Mesodermal cell (in vitro differentiated cells): ENCODE results near the gene UFSP1.

Experiments used
- H3K27ac ChIP-seq: 2 replicates; pipeline ENCODE4 v1.7.0; 2013; ENCODE audit warnings: mild to moderate bottlenecking, low read depth, low read length, moderate library complexity; ENCODE audit not compliant: severe bottlenecking
- H3K36me3 ChIP-seq: 2 replicates; pipeline ENCODE4 v1.7.1; 2013; ENCODE audit warnings: mild to moderate bottlenecking, low read length, moderate library complexity; ENCODE audit not compliant: control insufficient read depth, insufficient read depth
- H3K4me1 ChIP-seq: one replicate; pipeline ENCODE4 v1.7.1; 2013; ENCODE audit warnings: mild to moderate bottlenecking, low read length; ENCODE audit not compliant: insufficient read depth, control insufficient read depth, poor library complexity, severe bottlenecking
- H3K4me3 ChIP-seq: 2 replicates; pipeline ENCODE4 v1.7.0; 2013; ENCODE audit warnings: low read length, control low read depth, mild to moderate bottlenecking; ENCODE audit not compliant: insufficient read depth, poor library complexity, severe bottlenecking; ENCODE audit errors: extremely low read depth
- H3K9me3 ChIP-seq: 2 replicates; pipeline ENCODE4 v1.7.1; 2013; ENCODE audit warnings: mild to moderate bottlenecking, low read length, moderate library complexity; ENCODE audit not compliant: control insufficient read depth
- WGBS, 2 experiments: methylation state at CpG; one replicate each; pipeline ENCODE4 v1.1.5; 2013; ENCODE audit warnings: missing lambda C conversion rate in 2 of 2; ENCODE audit not compliant: insufficient coverage in 2 of 2; 5-methylcytosine and 5-hydroxymethylcytosine counted together

UFSP1 gene

DNA sequence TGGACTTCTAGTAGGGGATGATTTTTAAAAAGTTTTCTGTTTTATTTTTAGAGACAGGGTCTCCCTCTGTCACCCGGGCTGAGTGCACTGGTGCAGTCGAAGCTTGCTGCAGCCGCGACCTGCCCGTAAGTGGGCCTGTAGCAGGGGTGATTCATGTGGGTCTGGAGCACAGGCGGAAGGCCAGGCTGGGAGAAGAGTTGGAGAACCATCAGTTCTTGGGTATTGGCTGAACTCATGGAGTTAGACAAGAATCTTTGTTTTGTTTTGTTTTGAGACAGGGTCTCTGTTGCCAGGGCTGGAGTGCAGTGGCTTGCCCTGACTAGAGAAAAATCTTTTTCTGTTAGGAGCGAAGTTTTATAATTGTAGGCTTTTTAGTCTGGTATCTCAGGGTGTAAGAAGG, 8.9 kb downstream of the UFSP1 start:
- 96 to 100% methylated on average over 6 to 7 of the region's 7 CpGs for WGBS, 2 experiments
- Histone ChIP-seq H3K9me3 (no peaks in the 10 kb centered on the region), H3K4me1 (peaks cover 39% of the 10 kb centered on the region), H3K27ac (no peak overlapping the region), H3K36me3 (peaks cover 99% of the 10 kb centered on the region), H3K4me3 (no peak overlapping the region)

DNA sequence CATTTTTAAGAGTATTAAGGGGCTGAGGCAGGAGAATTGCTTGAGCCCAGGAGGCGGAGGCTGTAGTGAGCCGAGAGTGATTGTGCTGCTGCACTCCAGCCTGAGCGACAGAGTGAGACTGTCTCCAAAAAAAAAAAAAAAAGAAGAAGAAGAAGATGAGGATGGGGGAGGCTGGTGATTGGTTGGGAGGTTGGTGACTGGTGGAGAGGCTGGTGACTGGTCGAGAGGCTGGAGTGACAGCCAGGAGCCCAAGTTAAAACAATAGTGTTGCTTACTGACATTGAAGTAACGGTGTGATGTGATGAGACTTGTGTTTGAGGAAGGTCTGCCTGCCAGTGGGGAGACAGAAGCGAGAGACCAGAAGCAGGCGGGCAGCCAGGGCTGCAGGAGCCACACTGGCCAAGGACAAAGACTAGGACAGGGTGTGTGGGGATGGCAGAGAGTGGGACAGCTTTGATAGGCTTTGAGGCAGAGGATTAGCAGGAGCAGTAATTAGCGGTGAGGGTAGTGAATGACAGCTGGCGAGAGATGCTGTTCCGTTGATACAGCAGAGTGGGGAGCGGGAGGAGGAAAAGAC, 9.7 kb downstream of the UFSP1 start:
- peaks cover 90% of the 10 kb centered on the region for H3K36me3 ChIP-seq
- peaks cover 39% of the 10 kb centered on the region for H3K4me1 ChIP-seq

GRCh38 chr7:100878685-100879084, 10.8 kb downstream of the UFSP1 start:
- no peaks in the 10 kb centered on the region for H3K9me3 ChIP-seq
- peaks cover 88% of the 10 kb centered on the region for H3K36me3 ChIP-seq
- H3K4me1 ChIP-seq, result peaks cover 34% of the 10 kb centered on the region
- H3K4me3 ChIP-seq, result no peak overlapping the region
- H3K27ac ChIP-seq, result no peak overlapping the region
- 85 to 96% methylated on average over 5 to 6 of the region's 6 CpGs for WGBS, 2 experiments

More for the DNA sequence above, 9.7 kb downstream of the UFSP1 start:
- WGBS, 2 experiments, result 91% methylated on average over 11 of the region's 11 CpGs
- H3K9me3 ChIP-seq, result no peaks in the 10 kb centered on the region
- no peak overlapping the region for H3K27ac ChIP-seq
- H3K4me3 ChIP-seq, result no peak overlapping the region

DNA sequence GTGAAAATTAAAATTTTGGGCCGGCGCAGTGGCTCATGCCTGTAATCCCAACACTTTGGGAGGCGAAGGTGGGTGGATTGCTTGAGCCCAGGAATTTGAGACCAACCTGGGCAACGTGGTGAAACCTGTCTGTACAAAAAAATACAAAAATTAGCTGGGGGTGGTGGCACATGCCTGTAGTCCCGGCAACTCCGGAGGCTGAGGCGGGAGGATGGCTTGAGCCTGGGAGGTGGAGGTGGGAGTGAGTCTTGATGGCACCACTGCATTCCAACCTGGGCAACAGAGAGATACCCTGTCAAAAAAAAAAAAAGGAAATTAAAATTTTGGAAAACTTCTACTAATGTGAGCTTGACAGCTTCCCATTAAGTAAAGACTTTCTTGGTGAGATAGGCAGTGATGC, 11.5 kb downstream of the UFSP1 start:
- H3K36me3 ChIP-seq, result peaks cover 88% of the 10 kb centered on the region
- H3K9me3 ChIP-seq, result no peaks in the 10 kb centered on the region
- WGBS, 2 experiments, result 88% methylated on average over 7 of the region's 7 CpGs
- H3K4me1 ChIP-seq, result peaks cover 31% of the 10 kb centered on the region
- H3K27ac ChIP-seq, result no peak overlapping the region
- no peak overlapping the region for H3K4me3 ChIP-seq

GRCh38 chr7:100875356-100875751, 14.2 kb downstream of the UFSP1 start:
- peak overlapping the region; percentile 93 for H3K27ac ChIP-seq
- peak overlapping the region; percentile 100 for H3K4me3 ChIP-seq
- peaks cover 86% of the 10 kb centered on the region for H3K36me3 ChIP-seq
- no peaks in the 10 kb centered on the region for H3K9me3 ChIP-seq
- H3K4me1 ChIP-seq, result peaks cover 22% of the 10 kb centered on the region
- 0% methylated on average over 24 of the region's 39 CpGs for WGBS, 2 experiments

DNA sequence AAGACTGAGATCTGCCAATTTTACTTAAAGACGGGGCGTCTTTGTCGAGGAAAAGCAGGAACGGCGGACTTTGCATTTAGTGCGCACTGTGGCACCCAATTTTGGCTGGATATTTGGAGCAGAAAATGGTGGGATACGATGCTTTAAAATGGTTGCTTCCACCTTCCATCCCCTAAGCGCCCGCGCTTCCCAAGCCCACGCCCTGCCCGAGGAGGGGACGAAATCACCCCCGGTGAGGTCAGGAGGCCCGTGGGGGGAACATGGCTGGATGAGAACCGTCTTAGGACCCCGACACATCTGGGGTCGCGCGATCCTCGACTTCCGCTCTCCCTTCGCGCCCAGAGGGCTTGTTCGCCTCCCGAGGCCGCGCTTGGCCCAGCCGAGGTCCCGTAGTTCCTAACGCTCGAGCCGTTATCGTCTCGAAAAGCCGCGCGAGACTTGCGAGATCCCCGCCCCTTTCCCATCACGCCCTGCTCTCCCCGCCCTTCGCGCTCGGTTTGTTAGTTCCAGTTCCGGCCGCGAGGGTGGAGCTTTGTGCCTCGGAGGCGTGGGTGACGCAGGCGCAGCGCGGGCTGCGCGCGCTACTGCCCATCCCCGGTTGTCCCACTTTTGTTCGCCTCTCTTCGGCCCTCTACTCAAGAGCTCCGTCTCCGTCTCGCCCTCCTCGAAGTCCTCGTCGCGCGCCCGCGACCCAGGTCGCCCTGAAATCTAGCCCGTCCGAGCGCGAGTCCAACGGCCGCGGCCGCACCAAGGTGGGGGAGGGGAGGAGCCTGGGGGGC, 14.7 kb downstream of the UFSP1 start, which contains the start of gene SRRT:
TSS of gene SRRT (plus strand) at position 527 of the 779 bp plus-strand sequence. CDS start 488 bp downstream, outside the sequence.
- Histone ChIP-seq H3K4me3 (peak within 1 kb of the TSS; percentile 100), H3K36me3 (peaks cover 86% of the 10 kb centered on the region)
- 6 to 9% methylated on average over 62 to 67 of the region's 79 CpGs for WGBS, 2 experiments

DNA sequence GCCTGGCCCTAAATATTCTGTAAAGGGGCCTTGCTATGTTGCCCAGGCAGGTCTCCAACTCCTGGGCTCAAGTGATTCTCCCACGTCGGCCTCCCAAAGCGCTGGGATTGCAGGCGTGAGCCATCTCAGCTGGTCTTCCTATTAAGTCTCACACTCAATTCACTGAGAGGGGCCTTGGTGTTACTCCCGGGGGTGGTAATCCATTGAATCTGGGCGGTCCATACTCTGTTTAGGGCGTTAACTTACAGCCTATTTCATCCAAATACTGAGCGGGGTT, 15.3 kb downstream of the UFSP1 start:
- H3K9me3 ChIP-seq, result no peaks in the 10 kb centered on the region
- peak overlapping the region; percentile 100 for H3K4me3 ChIP-seq
- peaks cover 81% of the 10 kb centered on the region for H3K36me3 ChIP-seq
- WGBS, 2 experiments, result 80 to 94% methylated on average over 8 of the region's 8 CpGs
- H3K27ac ChIP-seq, result peak overlapping the region; percentile 88
- H3K4me1 ChIP-seq, result peaks cover 18% of the 10 kb centered on the region

More for the DNA sequence above, 14.7 kb downstream of the UFSP1 start, which contains the start of gene SRRT:
- Histone ChIP-seq H3K4me1 (peaks cover 21% of the 10 kb centered on the region), H3K27ac (peak within 1 kb of the TSS; percentile 93), H3K9me3 (no peaks in the 10 kb centered on the region)

- Histone ChIP-seq H3K36me3 (peaks cover 77% of the 10 kb centered on the region), H3K4me3 (no peak overlapping the region), H3K27ac (peak overlapping the region; percentile 88), H3K4me1 (peaks cover 18% of the 10 kb centered on the region), H3K9me3 (no peaks in the 10 kb centered on the region)
- WGBS, 2 experiments, result 83 to 91% methylated on average over 9 to 10 of the region's 10 CpGs
Observed at GRCh38 chr7:100873599-100874299, 15.8 kb downstream of the UFSP1 start.

- 15 to 20% methylated on average over 17 to 24 of the region's 27 CpGs for WGBS, 2 experiments
- peak overlapping the region; percentile 90 for H3K27ac ChIP-seq
- H3K4me3 ChIP-seq, result peak overlapping the region; percentile 98
- no peaks in the 10 kb centered on the region for H3K9me3 ChIP-seq
- peaks cover 34% of the 10 kb centered on the region for H3K36me3 ChIP-seq
- H3K4me1 ChIP-seq, result peaks cover 7% of the 10 kb centered on the region
Observed at GRCh38 chr7:100867776-100868485, 21.6 kb downstream of the UFSP1 start.

DNA sequence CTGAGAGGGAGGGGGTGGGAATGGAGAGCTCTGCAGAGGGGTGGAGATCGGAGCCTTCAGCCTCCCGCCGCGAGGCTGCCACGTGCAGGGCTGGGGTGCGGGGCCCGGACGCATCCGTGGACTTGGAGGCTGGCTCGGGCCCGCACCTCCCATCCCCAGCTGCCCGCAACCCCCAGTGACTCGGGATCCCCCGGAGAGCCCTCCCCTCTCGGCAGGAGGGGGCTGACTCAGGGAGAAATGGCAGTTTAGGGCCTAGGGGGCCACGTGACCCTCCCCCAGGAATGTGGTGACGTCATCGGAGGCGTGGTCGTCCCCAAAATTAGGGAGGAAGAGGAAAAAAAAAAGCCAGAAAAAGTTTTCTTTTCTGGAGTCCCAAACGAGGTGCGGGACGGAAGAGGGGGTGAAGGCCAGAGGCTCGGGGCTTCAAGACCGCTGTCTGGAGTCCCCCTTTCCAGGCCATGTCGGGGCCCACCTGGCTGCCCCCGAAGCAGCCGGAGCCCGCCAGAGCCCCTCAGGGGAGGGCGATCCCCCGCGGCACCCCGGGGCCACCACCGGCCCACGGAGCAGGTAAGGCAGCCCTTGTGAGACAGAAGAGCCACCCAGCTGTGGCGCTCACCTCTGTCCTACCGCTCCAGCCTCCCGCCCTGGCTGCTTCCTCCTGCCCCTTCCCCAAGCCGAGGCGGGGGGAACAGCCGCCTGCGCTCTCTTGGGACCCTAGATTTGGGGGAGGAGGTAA, 22.3 kb downstream of the UFSP1 start, which contains the start of gene TRIP6:
TSS of gene TRIP6 (plus strand) at position 348 of the 736 bp plus-strand sequence. CDS start at position 459, 111 bp downstream.
- H3K4me1 ChIP-seq, result peaks cover 7% of the 10 kb centered on the region
- H3K9me3 ChIP-seq, result no peaks in the 10 kb centered on the region
- 0 to 1% methylated on average over 17 to 27 of the region's 42 CpGs for WGBS, 2 experiments
- H3K36me3 ChIP-seq, result peaks cover 32% of the 10 kb centered on the region
- peak within 1 kb of the TSS; percentile 90 for H3K27ac ChIP-seq
- peak within 1 kb of the TSS; percentile 98 for H3K4me3 ChIP-seq
